A673 (cell line): ENCODE measurements around the gene SOX13.

Experiments used
- EZH2 ChIP-seq: fragments of 200-600 bp; sonication (generic); IDR thresholded peaks from 2 replicates; pipeline ENCODE4 v1.6.1; 2017; ENCODE audit warnings: borderline replicate concordance, low read depth, mild to moderate bottlenecking, mixed read lengths, antibody characterized with exemption, low read length; ENCODE audit not compliant: poor library complexity, severe bottlenecking
- TF ChIP-seq, protein P1 (sequence below): fragments of 300-800, 200-600 bp; sonication (generic); conservative IDR thresholded peaks from 2 replicates; pipeline ENCODE4 v1.5.1; 2017; ENCODE audit warnings: low read depth, mild to moderate bottlenecking, antibody characterized with exemption, low read length, moderate library complexity, mixed read lengths

DNA sequence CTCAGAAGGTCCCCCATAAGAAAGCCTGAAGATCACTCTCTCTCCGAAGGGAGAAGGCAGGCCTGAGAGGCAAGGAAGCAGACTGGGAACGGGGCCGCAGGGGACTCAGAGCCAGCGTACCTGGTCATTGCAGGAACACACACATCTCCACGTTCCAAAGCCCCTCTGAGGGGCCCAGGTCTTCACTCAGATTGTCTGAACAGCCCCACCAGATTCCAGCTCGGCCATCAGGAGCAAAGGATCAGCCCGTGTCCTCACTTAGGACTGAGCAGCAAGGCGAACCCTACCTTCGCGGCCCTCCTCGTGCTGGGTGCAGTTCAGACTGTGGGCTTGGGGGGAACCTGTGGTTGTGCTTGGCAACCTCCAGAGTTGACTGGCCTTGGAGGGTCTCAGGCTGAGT lies 43.9 kb upstream of the SOX13 start:
- TF ChIP-seq, protein P1, sequence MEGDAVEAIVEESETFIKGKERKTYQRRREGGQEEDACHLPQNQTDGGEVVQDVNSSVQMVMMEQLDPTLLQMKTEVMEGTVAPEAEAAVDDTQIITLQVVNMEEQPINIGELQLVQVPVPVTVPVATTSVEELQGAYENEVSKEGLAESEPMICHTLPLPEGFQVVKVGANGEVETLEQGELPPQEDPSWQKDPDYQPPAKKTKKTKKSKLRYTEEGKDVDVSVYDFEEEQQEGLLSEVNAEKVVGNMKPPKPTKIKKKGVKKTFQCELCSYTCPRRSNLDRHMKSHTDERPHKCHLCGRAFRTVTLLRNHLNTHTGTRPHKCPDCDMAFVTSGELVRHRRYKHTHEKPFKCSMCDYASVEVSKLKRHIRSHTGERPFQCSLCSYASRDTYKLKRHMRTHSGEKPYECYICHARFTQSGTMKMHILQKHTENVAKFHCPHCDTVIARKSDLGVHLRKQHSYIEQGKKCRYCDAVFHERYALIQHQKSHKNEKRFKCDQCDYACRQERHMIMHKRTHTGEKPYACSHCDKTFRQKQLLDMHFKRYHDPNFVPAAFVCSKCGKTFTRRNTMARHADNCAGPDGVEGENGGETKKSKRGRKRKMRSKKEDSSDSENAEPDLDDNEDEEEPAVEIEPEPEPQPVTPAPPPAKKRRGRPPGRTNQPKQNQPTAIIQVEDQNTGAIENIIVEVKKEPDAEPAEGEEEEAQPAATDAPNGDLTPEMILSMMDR = no peak
- no peak for TF ChIP-seq EZH2
